K562 (cell line): Measurements from ENCODE around the gene ICAM3. TPM values are rescaled to one million over a fixed set of nuclear protein-coding genes. Genes with fewer than 3 reads are reported as not detected.
A peak's percentile ranks its signal among the peaks of the same experiment; 100 is the strongest.

Experiments
- ATF6 ChIP-seq: sonication (generic); formaldehyde crosslinking; IDR thresholded peaks from 2 replicates; pipeline ENCODE4 v1.4.0; 2020; ENCODE audit warnings: mild to moderate bottlenecking, missing genetic modification reagents
- HDAC1 ChIP-seq, 2 experiments: fragments of 450-650 bp; IDR thresholded peaks; 2 replicates each; pipeline ENCODE4 v1.6.1; 2016 to 2017; ENCODE audit warnings: inconsistent platforms in 1 of 2, mild to moderate bottlenecking in 1 of 2, moderate library complexity in 1 of 2
- HDAC2 ChIP-seq: fragments of 450-650 bp; IDR thresholded peaks from 2 replicates; pipeline ENCODE4 v1.6.1; 2016; ENCODE audit warnings: mild to moderate bottlenecking
- L3MBTL2 ChIP-seq: fragments of 450-650 bp; IDR thresholded peaks from 2 replicates; pipeline ENCODE4 v1.6.1; 2016; ENCODE audit warnings: mild to moderate bottlenecking, moderate library complexity
- MGA ChIP-seq: fragments of 450-650 bp; IDR thresholded peaks from 2 replicates; pipeline ENCODE4 v1.6.1; 2016; ENCODE audit warnings: mild to moderate bottlenecking, moderate library complexity
- UBTF ChIP-seq, 2 experiments: IDR thresholded peaks; 2 replicates each; pipeline ENCODE4 v1.6.1; 2012; ENCODE audit warnings: improper control_type of control experiment in 2 of 2, low read depth in 2 of 2, low read length in 2 of 2, borderline replicate concordance in 1 of 2
- ZNF197 ChIP-seq: fragments of 200-800 bp; sonication (Bioruptor generic); IDR thresholded peaks from 2 replicates; pipeline ENCODE4 v1.6.1; 2016; ENCODE audit warnings: low read depth, missing genetic modification characterization, missing compliant biosample characterization
- polyA plus RNA-seq, 8 experiments: library from polyadenylated mRNA; depleted of rRNA in 4 of 8; stranded (reverse) in 5 of 8; unstranded in 3 of 8; fragments of >200 nt; fragmentation: Nextera tagmentation in 2 of 8; fragmentation: Illumina TruSeq in 1 of 8; extraction: Ambion mirVana in 2 of 8; extraction: Trizol in 1 of 8; gene quantifications; 2 replicates each; pipeline versions ENCODE4 v1.2.1 to v1.2.3, GENCODE V29; 2011 to 2014; ENCODE audit warnings: inconsistent platforms in 1 of 8, missing spikeins in 1 of 8
- total RNA-seq, 7 experiments: library from RNA; depleted of rRNA in 6 of 7; stranded (reverse); fragments of >200 nt in 6 of 7; fragmentation: Illumina TruSeq in 2 of 7; extraction: Trizol in 2 of 7; gene quantifications; 2 replicates each; pipeline versions ENCODE4 v1.2.1 to v1.2.3, GENCODE V29; 2011 to 2021; ENCODE audit warnings: low replicate concordance in 1 of 7

ICAM3 gene
- total and polyA plus RNA-seq, 9 of the 15 experiments (the other 6 are each of a cell fraction or from before 2014, with no cell fraction given) = 6.5 to 39.5 (median 24.2) TPM

GRCh38 chr19:10292789-10293636, 46.4 kb downstream of the ICAM3 start (continued):
- TF ChIP-seq ATF6 (CRISPR knock-in tag) (peak; percentile 68; the same call in 1 of the 2 replicates), HDAC2 (peak; percentile 50; the same call in 1 of the 2 replicates), L3MBTL2 (peak; percentile 11; the same call in 1 of the 2 replicates), UBTF (IDR thresholded peaks at IDR 0.05; ENCODE audit: borderline replicate concordance in 1 of 2, low read depth in 2 of 2, low read length in 2 of 2) (peak; percentile 42 to 71; a peak in 2 of 4 replicates), MGA (peak; percentile 66; the same call in 1 of the 2 replicates), HDAC1 (IDR thresholded peaks at IDR 0.05) (peak in 1 of 2 experiments; percentile 35; a peak in 1 of 4 replicates), ZNF197 (no peak)
